AG10803 (cell line): ENCODE measurements around the gene PHF3.

Experiments used
- DNase-seq: peaks from one replicate; pipeline ENCODE4 v3.0.0; 2010; ENCODE audit warnings: low read depth
- H3K4me3 ChIP-seq: 2 replicates; pipeline ENCODE4 v1.5.1; 2011; ENCODE audit warnings: mild to moderate bottlenecking, low read length, control low read depth
- CTCF ChIP-seq: conservative IDR thresholded peaks from 2 replicates; pipeline ENCODE4 v1.5.1; 2011; ENCODE audit warnings: mild to moderate bottlenecking, low read length, control low read depth, inconsistent platforms

PHF3 gene

GRCh38 chr6:63709148-63709547 lies 73.5 kb downstream of the PHF3 start:
- H3K4me3 ChIP-seq, result no peak overlapping the region
- DNase-seq, result no peak
- no peak for TF ChIP-seq CTCF

- no peak for TF ChIP-seq CTCF
- no peak overlapping the region for H3K4me3 ChIP-seq
- no peak for DNase-seq
Measured at GRCh38 chr6:63713332-63713731, 77.7 kb downstream of the PHF3 start.

GRCh38 chr6:63714091-63714490 lies 78.5 kb downstream of the PHF3 start:
- no peak overlapping the region for H3K4me3 ChIP-seq
- TF ChIP-seq CTCF, result no peak
- no peak for DNase-seq

- DNase-seq, result no peak
- H3K4me3 ChIP-seq, result no peak overlapping the region
- TF ChIP-seq CTCF, result no peak
Measured at GRCh38 chr6:63716169-63716568, 80.6 kb downstream of the PHF3 start.

GRCh38 chr6:63721181-63721580 lies 85.6 kb downstream of the PHF3 start:
- DNase-seq, result no peak

GRCh38 chr6:63724721-63725120 lies 89.1 kb downstream of the PHF3 start:
- H3K4me3 ChIP-seq, result no peak overlapping the region
- TF ChIP-seq CTCF, result no peak
- no peak for DNase-seq

More at GRCh38 chr6:63721181-63721580, 85.6 kb downstream of the PHF3 start:
- no peak overlapping the region for H3K4me3 ChIP-seq
- no peak for TF ChIP-seq CTCF

- DNase-seq, result no peak
- no peak for TF ChIP-seq CTCF
- H3K4me3 ChIP-seq, result no peak overlapping the region
Measured at GRCh38 chr6:63730311-63730710, 94.7 kb downstream of the PHF3 start.
